GM23338 (cell line): ENCODE measurements around the gene MROH7. TPM values are rescaled to one million over a fixed set of nuclear protein-coding genes. Genes with fewer than 3 reads are reported as not detected.

Experiments used
- ATAC-seq: fragments of 200-7000 bp; cut with Tn5 transposase; 3 replicates; pipeline ENCODE4 v1.9.1; 2020
- DNase-seq: peaks from one replicate; pipeline ENCODE4 v3.0.0-alpha.2; 2015; ENCODE audit warnings: low spot score
- H2AFZ ChIP-seq: fragments of 200-600 bp; sonication (generic); 2 replicates; pipeline ENCODE4 v1.8.0; 2016; ENCODE audit warnings: antibody characterized with exemption, mild to moderate bottlenecking, moderate library complexity
- H3F3A ChIP-seq: fragments of 200-600 bp; sonication (generic); replicated peaks from 2 replicates; pipeline ENCODE4 v1.8.0; 2017; ENCODE audit warnings: antibody characterized with exemption, mixed run types, low read depth
- H3K27ac ChIP-seq: fragments of 200-600 bp; sonication (generic); 2 replicates; pipeline ENCODE4 v1.6.1; 2016; ENCODE audit warnings: low read depth
- H3K27me3 ChIP-seq: fragments of 200-600 bp; sonication (generic); 2 replicates; pipeline ENCODE4 v1.8.0; 2016; ENCODE audit warnings: mild to moderate bottlenecking, mixed run types, moderate library complexity; ENCODE audit not compliant: insufficient read depth
- H3K36me3 ChIP-seq: fragments of 200-600 bp; sonication (generic); 2 replicates; pipeline ENCODE4 v1.8.0; 2016; ENCODE audit warnings: mild to moderate bottlenecking; ENCODE audit not compliant: insufficient read depth
- H3K4me1 ChIP-seq: fragments of 200-600 bp; sonication (generic); 2 replicates; pipeline ENCODE4 v1.8.0; 2016; ENCODE audit warnings: mild to moderate bottlenecking, moderate library complexity; ENCODE audit not compliant: insufficient read depth
- H3K4me2 ChIP-seq: fragments of 200-600 bp; sonication (generic); 2 replicates; pipeline ENCODE4 v1.7.1; 2017; ENCODE audit warnings: mixed run types
- H3K4me3 ChIP-seq: fragments of 200-600 bp; sonication (generic); 2 replicates; pipeline ENCODE4 v1.6.1; 2016; ENCODE audit warnings: mixed run types
- H3K79me2 ChIP-seq: fragments of 200-600 bp; sonication (generic); replicated peaks from 2 replicates; pipeline ENCODE4 v1.8.0; 2017; ENCODE audit warnings: mild to moderate bottlenecking; ENCODE audit not compliant: insufficient read depth
- H3K9me2 ChIP-seq: fragments of 200-600 bp; sonication (generic); 2 replicates; pipeline ENCODE4 v1.8.0; 2017; ENCODE audit not compliant: insufficient read depth
- H4K20me1 ChIP-seq: fragments of 200-600 bp; sonication (generic); replicated peaks from 2 replicates; pipeline ENCODE4 v1.8.0; 2017; ENCODE audit warnings: mild to moderate bottlenecking; ENCODE audit not compliant: insufficient read depth
- H3K27ac Mint-ChIP-seq: 2 replicates; pipeline ENCODE4 v1.8.0; 2020; ENCODE audit warnings: inconsistent platforms, mild to moderate bottlenecking, moderate library complexity, mixed read lengths
- H3K27me3 Mint-ChIP-seq: 3 replicates; pipeline ENCODE4 v1.8.0; 2022; ENCODE audit warnings: low read depth, mild to moderate bottlenecking, moderate library complexity, mixed read lengths, inconsistent platforms; ENCODE audit not compliant: insufficient read depth, poor library complexity
- H3K36me3 Mint-ChIP-seq: 3 replicates; pipeline ENCODE4 v1.8.0; 2021; ENCODE audit warnings: low read depth, mild to moderate bottlenecking, inconsistent platforms, moderate library complexity, mixed read lengths
- H3K4me1 Mint-ChIP-seq: 3 replicates; pipeline ENCODE4 v1.8.0; 2020; ENCODE audit warnings: mild to moderate bottlenecking, inconsistent platforms, mixed read lengths
- H3K4me3 Mint-ChIP-seq: 3 replicates; pipeline ENCODE4 v1.8.0; 2021; ENCODE audit warnings: moderate library complexity, mild to moderate bottlenecking, inconsistent platforms, mixed read lengths
- H3K9me3 Mint-ChIP-seq: 3 replicates; pipeline ENCODE4 v1.8.0; 2020; ENCODE audit warnings: moderate library complexity, mild to moderate bottlenecking, inconsistent platforms, mixed read lengths
- CREB1 ChIP-seq: fragments of 250-450 bp; sonication (Bioruptor Pico); IDR thresholded peaks from 2 replicates; pipeline ENCODE4 v1.5.0; 2020; ENCODE audit warnings: low read depth, mild to moderate bottlenecking, moderate library complexity
- CTCF ChIP-seq, 2 experiments: fragments of 200-600 bp in 1 of 2; sonication (generic) in 1 of 2; conservative IDR thresholded peaks; 2 replicates each; pipeline versions ENCODE4 v1.5.1 to v1.6.1; 2016 to 2017; ENCODE audit warnings: antibody characterized with exemption in 2 of 2, low read depth in 2 of 2, mild to moderate bottlenecking in 2 of 2, moderate library complexity in 1 of 2
- ETS1 ChIP-seq: IDR thresholded peaks from 2 replicates; pipeline ENCODE4 v1.6.1; 2016; ENCODE audit warnings: antibody characterized with exemption
- EZH2 ChIP-seq: fragments of 200-600 bp; sonication (generic); IDR thresholded peaks from one replicate; pipeline ENCODE4 v1.8.0; 2017; ENCODE audit warnings: antibody characterized with exemption, mild to moderate bottlenecking, low read depth; ENCODE audit not compliant: unreplicated experiment
- EZH2phosphoT487 ChIP-seq: fragments of 200-600 bp; sonication (generic); IDR thresholded peaks from one replicate; pipeline ENCODE4 v1.8.1; 2018; ENCODE audit warnings: antibody characterized with exemption; ENCODE audit not compliant: unreplicated experiment
- JUNB ChIP-seq: IDR thresholded peaks from one replicate; pipeline ENCODE4 v1.6.1; 2016; ENCODE audit warnings: antibody characterized with exemption; ENCODE audit not compliant: unreplicated experiment
- POLR2AphosphoS5 ChIP-seq: IDR thresholded peaks from 2 replicates; pipeline ENCODE4 v1.6.1; 2016; ENCODE audit warnings: antibody characterized with exemption, low read depth
- REST ChIP-seq: IDR thresholded peaks from one replicate; pipeline ENCODE4 v1.6.1; 2018; ENCODE audit warnings: antibody characterized with exemption; ENCODE audit not compliant: unreplicated experiment
- STAT1 ChIP-seq: IDR thresholded peaks from one replicate; pipeline ENCODE4 v1.6.1; 2016; ENCODE audit warnings: antibody characterized with exemption; ENCODE audit not compliant: unreplicated experiment
- ZNF114 ChIP-seq: fragments of 250-450 bp; sonication (Bioruptor Pico); IDR thresholded peaks from 2 replicates; pipeline ENCODE4 v1.5.0; 2020; ENCODE audit warnings: mild to moderate bottlenecking, moderate library complexity
- ZNF331 ChIP-seq: fragments of 250-450 bp; sonication (Bioruptor Pico); IDR thresholded peaks from 2 replicates; pipeline ENCODE4 v1.5.0; 2020; ENCODE audit warnings: low read depth, mild to moderate bottlenecking, moderate library complexity
- polyA plus RNA-seq: library from polyadenylated mRNA; unstranded; fragments of >200 nt; fragmentation: Nextera tagmentation; extraction: Ambion mirVana; gene quantifications from 2 replicates; pipeline ENCODE4 v1.2.1, GENCODE V29; 2016
- total RNA-seq: library from RNA; depleted of rRNA; stranded (reverse); fragments of >200 nt; shearing (Covaris generic); gene quantifications from 2 replicates; pipeline ENCODE4 v1.2.3, GENCODE V29; 2014

The MROH7 gene
- total and polyA plus RNA-seq, 2 experiments from 2014 or later = 0.17 TPM; not detected in 1

- no peak for TF ChIP-seq EZH2
- no peak for TF ChIP-seq EZH2phosphoT487
- no peak for TF ChIP-seq CREB1 (CRISPR knock-in tag)
- TF ChIP-seq ETS1 = no peak
These were observed 41.9 kb downstream of the MROH7 start (continued) for GRCh38 chr1:54683453-54683852.

GRCh38 chr1:54685335-54685905, 43.8 kb downstream of the MROH7 start:
- no peak overlapping the region for H3K27ac Mint-ChIP-seq
- Histone ChIP-seq H3F3A (no peaks in the 10 kb centered on the region), H3K79me2 (no peaks in the 10 kb centered on the region), H4K20me1 (no peaks in the 10 kb centered on the region), H3K27me3 (no peaks in the 10 kb centered on the region), H3K4me2 (no peak overlapping the region), H2AFZ (no peak overlapping the region), H3K27ac (no peak overlapping the region), H3K9me2 (no peaks in the 10 kb centered on the region), H3K4me3 (no peak overlapping the region), H3K4me1 (no peaks in the 10 kb centered on the region), H3K36me3 (no peaks in the 10 kb centered on the region)
- DNase-seq (no peak), ATAC-seq (no peak)
- H3K4me1 Mint-ChIP-seq = peaks cover 2% of the 10 kb centered on the region; the same call in 2 of the 3 replicates
- H3K36me3 Mint-ChIP-seq = no peaks in the 10 kb centered on the region
- no peak overlapping the region for H3K4me3 Mint-ChIP-seq
- no peaks in the 10 kb centered on the region for H3K9me3 Mint-ChIP-seq
- peaks cover 7% of the 10 kb centered on the region for H3K27me3 Mint-ChIP-seq
- TF ChIP-seq EZH2phosphoT487 (no peak), ETS1 (no peak), CREB1 (CRISPR knock-in tag) (no peak), CTCF (conservative IDR thresholded peaks at IDR 0.05; ENCODE audit: low read depth in 2 of 2) (no peak), POLR2AphosphoS5 (no peak), REST (no peak), STAT1 (no peak), JUNB (no peak), EZH2 (no peak), ZNF114 (CRISPR knock-in tag) (no peak), ZNF331 (no peak)
